Measurements from ENCODE around the gene SEC14L3. TPM values are rescaled to one million over a fixed set of nuclear protein-coding genes. Genes with fewer than 3 reads are reported as not detected.
"Not testable (repeated sequence)": the region's sequence is repeated elsewhere in the genome, so short reads cannot be mapped to it uniquely, and the experiment has no call there.

The SEC14L3 gene
- total RNA-seq, 8 experiments from 2014 or later: 0.20 to 0.38 (median 0.35) TPM; not detected in 5

DNA sequence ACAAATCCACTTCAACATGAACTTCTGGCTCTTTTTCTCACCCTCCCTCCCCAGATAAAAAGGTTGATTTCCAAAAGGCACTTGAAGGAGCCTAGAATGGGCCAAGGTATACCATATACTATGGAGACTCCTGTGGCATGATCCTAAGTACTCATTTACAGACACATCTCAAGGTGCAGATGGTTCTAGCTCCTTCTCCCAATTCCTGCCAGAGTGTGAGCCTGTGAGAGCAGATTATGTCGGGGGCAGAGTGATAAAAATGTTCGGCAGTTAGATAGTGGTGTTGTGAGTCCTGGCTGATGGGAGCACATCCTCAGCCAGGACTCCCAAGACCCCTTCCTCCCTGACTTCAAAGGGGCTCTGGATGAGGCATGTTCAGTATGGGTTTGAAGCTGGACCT is 8.2 kb upstream of the SEC14L3 start:
- in situ Hi-C loops (cut with MboI; ENCODE audit: low pct_unique_long_range_greater_than_20kb in 2 of 9, low sequenced_read_pairs in 9 of 9, unreplicated experiment in 9 of 9): no loop called here
- ATAC-seq (replicated peaks in 6 of 8): no peak

DNA sequence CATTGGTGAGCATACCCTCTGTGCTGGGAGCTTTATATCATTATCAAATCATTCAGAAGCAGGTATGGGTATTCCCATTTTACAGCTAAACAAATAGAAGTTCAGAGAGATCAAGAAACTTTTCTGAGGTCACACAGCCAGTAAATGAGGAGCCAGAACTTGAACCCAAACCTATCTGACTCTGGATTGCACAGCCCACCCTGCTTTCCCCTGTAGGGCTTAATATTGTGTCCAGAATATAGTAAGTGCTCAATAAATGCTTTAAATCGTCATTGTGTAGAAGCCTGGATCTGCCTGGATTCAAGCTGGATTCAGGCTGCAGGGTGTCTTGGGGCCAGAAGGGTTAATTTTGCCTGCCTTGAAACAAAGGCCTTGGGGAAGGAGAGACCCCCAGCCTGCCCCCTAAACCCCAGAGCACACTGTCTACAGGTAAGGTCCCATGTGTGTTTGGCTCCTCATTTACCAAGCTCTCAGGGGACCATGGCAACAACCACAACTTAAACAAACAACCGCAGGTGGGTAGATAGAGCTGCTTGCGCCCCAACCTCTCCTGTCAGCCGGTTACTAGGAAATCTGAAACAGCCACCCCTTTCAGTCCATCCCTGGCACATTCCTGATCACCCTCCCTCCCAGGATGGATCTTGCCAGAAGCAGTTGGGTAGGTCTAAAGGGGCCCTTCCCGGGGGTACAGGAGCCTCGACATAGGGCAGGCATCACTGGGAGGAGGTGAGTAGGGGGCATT is 3.0 kb upstream of the SEC14L3 start:
- Histone ChIP-seq H3K4me1 (replicated peaks in 1 of 2) (no peaks in the 10 kb centered on the region), H3K4me3 (no peak overlapping the region), H3K27ac (no peak overlapping the region)
- in situ Hi-C loops (cut with MboI; ENCODE audit: low pct_unique_long_range_greater_than_20kb in 2 of 9, low sequenced_read_pairs in 9 of 9, unreplicated experiment in 9 of 9): no loop called here
- ATAC-seq (replicated peaks in 6 of 8): no peak
- WGBS, 10 experiments: 0 to 100% (median 20%) methylated on average over 1 to 3 of the region's 6 CpGs; no CpG with 5 or more reads in 2 of the 10 experiments

More for the DNA sequence above, 8.2 kb upstream of the SEC14L3 start:
- Histone ChIP-seq H3K4me3 (no peak overlapping the region), H3K4me1 (replicated peaks in 1 of 2) (no peaks in the 10 kb centered on the region), H3K27ac (no peak overlapping the region)
- 33 to 94% (median 74%) methylated on average over 1 to 2 of the region's 2 CpGs; no CpG with 5 or more reads in 6 of the 10 experiments for WGBS, 10 experiments

DNA sequence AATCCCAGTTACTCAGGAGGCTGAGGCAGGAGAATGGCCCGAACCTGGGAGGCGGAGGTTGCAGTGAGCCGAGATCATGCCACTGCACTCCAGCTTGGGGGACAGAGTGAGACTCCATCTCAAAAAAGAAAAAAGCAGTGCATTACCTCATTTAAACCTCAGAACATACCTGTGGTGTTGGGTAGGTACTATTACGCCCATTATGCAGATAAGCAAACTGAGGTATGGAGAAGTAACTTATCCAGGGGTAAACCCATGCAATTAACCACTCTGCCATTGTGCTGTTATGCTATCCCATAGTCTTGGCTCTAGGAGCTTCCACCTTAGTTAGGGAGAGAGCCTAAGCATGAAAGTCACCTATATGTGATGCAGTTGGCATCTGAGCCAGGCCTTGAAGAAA is 2.3 kb upstream of the SEC14L3 start:
- no peak overlapping the region for H3K4me3 ChIP-seq
- WGBS, 10 experiments: 20 to 100% (median 80%) methylated on average over 1 to 2 of the region's 4 CpGs; no CpG with 5 or more reads in 2 of the 10 experiments
- H3K4me1 ChIP-seq (replicated peaks in 1 of 2): no peaks in the 10 kb centered on the region
- in situ Hi-C loops (cut with MboI; ENCODE audit: low pct_unique_long_range_greater_than_20kb in 2 of 9, low sequenced_read_pairs in 9 of 9, unreplicated experiment in 9 of 9): no loop called here
- ATAC-seq (replicated peaks in 6 of 8): no peak
- no peak overlapping the region for H3K27ac ChIP-seq

DNA sequence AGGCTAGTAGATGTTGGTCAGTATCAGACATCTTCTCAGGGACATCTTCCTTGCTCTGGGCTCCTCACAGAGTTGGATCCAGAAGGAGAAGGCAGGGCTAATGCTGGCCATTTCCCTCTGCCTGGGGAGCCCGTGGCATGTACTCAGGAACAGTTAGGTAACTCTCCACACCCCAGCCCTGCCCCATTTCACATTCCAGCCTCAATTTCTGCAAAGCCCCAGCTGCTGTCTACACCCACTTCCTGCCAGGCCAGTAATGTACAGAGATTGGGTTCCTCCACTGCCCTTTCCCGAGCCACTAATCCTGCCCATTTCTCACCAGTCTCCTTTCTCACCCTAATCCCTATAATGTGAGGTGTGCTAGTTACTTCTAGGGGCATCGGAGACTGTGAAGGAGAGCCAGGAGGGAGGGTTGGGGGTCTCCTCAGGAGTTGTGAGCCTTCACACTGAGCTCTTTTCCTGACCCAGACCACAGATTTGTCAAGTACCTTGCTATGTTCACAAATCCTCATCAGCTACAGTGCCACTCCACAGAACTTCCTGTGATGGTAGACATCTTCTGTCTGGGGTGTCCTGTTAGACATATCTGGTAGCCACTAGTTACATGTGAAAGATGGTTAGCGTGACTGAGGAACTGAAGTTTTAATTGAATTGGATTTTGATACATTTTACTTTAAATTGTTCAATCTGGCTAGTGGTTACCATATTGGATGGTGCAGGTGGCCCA is 1.3 kb upstream of the SEC14L3 start:
- WGBS, 10 experiments: 0 to 100% (median 50%) methylated on average over 1 to 3 of the region's 4 CpGs; no CpG with 5 or more reads in 3 of the 10 experiments
- H3K4me3 ChIP-seq: no peak overlapping the region
- in situ Hi-C loops (cut with MboI; ENCODE audit: low pct_unique_long_range_greater_than_20kb in 2 of 9, low sequenced_read_pairs in 9 of 9, unreplicated experiment in 9 of 9): no loop called here
- no peak overlapping the region for H3K27ac ChIP-seq
- no peak for ATAC-seq (replicated peaks in 6 of 8)
- H3K4me1 ChIP-seq (replicated peaks in 1 of 2): no peaks in the 10 kb centered on the region

DNA sequence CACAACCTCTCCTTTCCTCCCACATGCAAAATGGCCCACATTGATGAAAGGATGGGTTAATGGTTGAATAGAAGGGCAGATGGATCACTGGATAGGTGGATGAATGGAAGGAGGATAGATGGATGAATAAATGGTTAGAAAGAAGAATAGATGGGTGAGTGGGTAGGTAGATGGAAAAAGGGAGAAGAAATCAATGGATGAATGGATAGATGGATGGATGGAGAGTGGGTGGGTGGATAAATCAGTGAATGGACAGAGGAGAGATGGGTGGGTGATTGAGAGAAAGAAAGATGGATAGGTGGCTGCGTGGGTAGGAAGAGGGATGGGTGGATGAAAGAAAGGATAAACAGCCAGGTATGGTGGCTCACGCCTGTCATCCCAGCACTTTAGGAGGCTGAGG is 1.2 kb downstream of the SEC14L3 start:
- WGBS, 10 experiments: 27 to 100% (median 46%) methylated on average over 1 to 2 of the region's 2 CpGs; no CpG with 5 or more reads in 1 of the 10 experiments
- Histone ChIP-seq H3K27ac (no peak overlapping the region), H3K4me3 (no peak overlapping the region), H3K4me1 (replicated peaks in 1 of 2) (no peaks in the 10 kb centered on the region)
- in situ Hi-C loops (cut with MboI; ENCODE audit: low pct_unique_long_range_greater_than_20kb in 2 of 9, low sequenced_read_pairs in 9 of 9, unreplicated experiment in 9 of 9): no loop called here
- no peak for ATAC-seq (replicated peaks in 6 of 8)

- in situ Hi-C loops (cut with MboI; ENCODE audit: low pct_unique_long_range_greater_than_20kb in 2 of 9, low sequenced_read_pairs in 9 of 9, unreplicated experiment in 9 of 9): no loop called here
- WGBS, 10 experiments: 0 to 50% (median 33%) methylated on average over 1 to 2 of the region's 2 CpGs; no CpG with 5 or more reads in 7 of the 10 experiments
- no peak for ATAC-seq (replicated peaks in 6 of 8)
- Histone ChIP-seq H3K4me1 (replicated peaks in 1 of 2) (no peaks in the 10 kb centered on the region), H3K4me3 (no peak overlapping the region), H3K27ac (no peak overlapping the region)
These were observed 2.7 kb downstream of the SEC14L3 start for GRCh38 chr22:30469165-30469564.

DNA sequence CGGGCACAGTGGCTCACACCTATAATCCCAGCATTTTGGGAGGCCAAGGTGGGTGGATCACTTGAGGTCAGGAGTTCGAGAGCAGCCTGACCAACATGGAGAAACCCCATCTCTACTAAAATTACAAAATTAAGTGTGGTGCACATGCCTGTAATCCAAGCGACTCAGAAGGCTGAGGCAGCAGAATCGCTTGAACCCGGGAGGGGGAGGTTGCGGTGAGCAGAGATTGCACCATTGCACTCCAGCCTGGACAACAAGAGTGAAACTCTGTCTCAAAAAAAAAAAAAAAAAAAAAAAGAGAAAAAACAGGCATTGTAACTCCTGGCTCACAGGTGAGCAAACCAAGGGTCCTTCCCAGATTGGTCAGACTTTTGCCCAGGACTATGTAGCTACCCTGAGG is 11.3 kb downstream of the SEC14L3 start:
- WGBS, 10 experiments: 37 to 100% (median 60%) methylated on average over 1 to 6 of the region's 6 CpGs; no CpG with 5 or more reads in 3 of the 10 experiments
- H3K27ac ChIP-seq; ATAC-seq (replicated peaks in 6 of 8); H3K4me1 ChIP-seq (replicated peaks in 1 of 2); in situ Hi-C loops (cut with MboI; ENCODE audit: low pct_unique_long_range_greater_than_20kb in 2 of 9, low sequenced_read_pairs in 9 of 9, unreplicated experiment in 9 of 9); H3K4me3 ChIP-seq: not testable (repeated sequence)

GRCh38 chr22:30460147-30460546 is 11.7 kb downstream of the SEC14L3 start:
- Histone ChIP-seq H3K27ac (no peak overlapping the region), H3K4me3 (no peak overlapping the region), H3K4me1 (replicated peaks in 1 of 2) (no peaks in the 10 kb centered on the region)
- no peak for ATAC-seq (replicated peaks in 6 of 8)
- WGBS, 10 experiments: 67 to 80% (median 80%) methylated on average over 1 to 3 of the region's 4 CpGs; no CpG with 5 or more reads in 7 of the 10 experiments
- in situ Hi-C loops (cut with MboI; ENCODE audit: low pct_unique_long_range_greater_than_20kb in 2 of 9, low sequenced_read_pairs in 9 of 9, unreplicated experiment in 9 of 9): no loop called here

DNA sequence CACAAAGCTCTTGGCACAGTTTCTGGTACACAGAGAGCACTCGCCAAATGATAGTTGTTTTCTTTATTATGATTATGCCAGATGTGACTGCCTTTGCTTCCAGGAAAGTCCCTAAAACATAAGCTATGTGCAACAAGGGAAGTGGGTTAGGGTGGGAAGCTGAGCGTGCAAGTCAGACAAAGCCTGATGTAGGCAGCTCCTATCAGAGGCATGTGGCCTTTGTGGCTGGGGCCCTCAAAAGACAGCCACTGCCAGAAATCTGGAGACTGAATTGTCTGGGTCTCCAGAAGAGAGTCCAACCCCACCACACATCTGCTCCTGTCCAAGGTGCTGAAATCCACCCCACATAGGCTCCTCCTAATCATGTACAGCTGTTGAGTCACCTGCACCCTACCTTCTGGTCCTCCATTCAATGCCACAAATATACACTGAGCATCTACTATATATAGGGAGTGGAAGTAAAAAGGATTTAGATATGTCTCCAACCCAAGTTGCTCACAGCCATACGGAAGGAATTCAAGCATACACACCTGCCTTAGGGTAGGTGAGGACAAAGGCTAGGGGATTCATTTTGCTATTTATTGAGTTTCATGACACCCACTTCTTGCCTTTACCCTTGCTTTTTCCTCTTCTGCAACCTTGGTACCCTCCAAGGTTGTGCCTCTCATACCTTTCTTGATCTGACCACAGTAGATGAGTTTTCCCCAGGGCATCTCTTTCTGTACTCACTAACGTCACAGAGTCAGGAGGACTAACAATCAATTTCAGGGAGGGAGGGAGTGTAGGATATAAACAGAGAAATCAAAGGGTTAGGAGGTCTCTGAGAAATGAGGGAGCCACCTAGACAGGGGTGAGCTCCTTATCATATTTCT is 12.4 kb downstream of the SEC14L3 start:
- WGBS, 10 experiments: 0 to 76% (median 60%) methylated on average over 1 to 2 of the region's 4 CpGs
- no peaks in the 10 kb centered on the region for H3K4me1 ChIP-seq (replicated peaks in 1 of 2)
- H3K27ac ChIP-seq: no peak overlapping the region
- H3K4me3 ChIP-seq: no peak overlapping the region
- ATAC-seq (replicated peaks in 6 of 8): peak in 2 of 8 experiments; percentile 25 to 55
- in situ Hi-C loops (cut with MboI; ENCODE audit: low pct_unique_long_range_greater_than_20kb in 2 of 9, low sequenced_read_pairs in 9 of 9, unreplicated experiment in 9 of 9): no loop called here

GRCh38 chr22:30457981-30458380 is 13.8 kb downstream of the SEC14L3 start:
- ATAC-seq (replicated peaks in 6 of 8): peak in 1 of 8 experiments; percentile 74

GRCh38 chr22:30455075-30455840 is 16.6 kb downstream of the SEC14L3 start:
- 68 to 100% (median 94%) methylated on average over 1 to 5 of the region's 8 CpGs; no CpG with 5 or more reads in 6 of the 10 experiments for WGBS, 10 experiments
- no peak for ATAC-seq (replicated peaks in 6 of 8)
- in situ Hi-C loops (cut with MboI; ENCODE audit: low pct_unique_long_range_greater_than_20kb in 2 of 9, low sequenced_read_pairs in 9 of 9, unreplicated experiment in 9 of 9): no loop called here

More at GRCh38 chr22:30457981-30458380, 13.8 kb downstream of the SEC14L3 start:
- Histone ChIP-seq H3K4me1 (replicated peaks in 1 of 2) (no peaks in the 10 kb centered on the region), H3K27ac (no peak overlapping the region), H3K4me3 (no peak overlapping the region)
- in situ Hi-C loops (cut with MboI; ENCODE audit: low pct_unique_long_range_greater_than_20kb in 2 of 9, low sequenced_read_pairs in 9 of 9, unreplicated experiment in 9 of 9): no loop called here
- WGBS, 10 experiments: 13 to 90% (median 63%) methylated on average over 1 to 6 of the region's 8 CpGs; no CpG with 5 or more reads in 4 of the 10 experiments

More at GRCh38 chr22:30455075-30455840, 16.6 kb downstream of the SEC14L3 start:
- Histone ChIP-seq H3K4me3 (no peak overlapping the region), H3K27ac (no peak overlapping the region), H3K4me1 (replicated peaks in 1 of 2) (no peaks in the 10 kb centered on the region)

Measured in motor neuron (in vitro differentiated cells).